Caco-2 (cell line): ENCODE measurements around the gene DGKQ. TPM values are rescaled to one million over a fixed set of nuclear protein-coding genes. Genes with fewer than 3 reads are reported as not detected.

Source experiments
- BruUV-seq: library from RNA; stranded (reverse); fragments of 400-500 nt; replicated peaks from 2 replicates; lab custom pipeline; 2021; lab: Mats Ljungman, UMichigan
- CTCF ChIA-PET: fragments of 300-600 bp; sonication (Branson Sonifier 250); formaldehyde crosslinking; loops from one replicate; lab custom pipeline; 2022; ENCODE audit warnings: antibody characterized with exemption; lab: Charles Lee
- POLR2A ChIA-PET: fragments of 300-600 bp; sonication (Branson Sonifier 250); formaldehyde crosslinking; loops from one replicate; lab custom pipeline; 2022; ENCODE audit warnings: antibody characterized with exemption; lab: Charles Lee
- DNase-seq, 2 experiments: peaks; one replicate each; pipeline versions ENCODE4 v3.0.0 to v3.0.0-alpha.2; 2020 to 2022
- H3K27me3 ChIP-seq: replicated peaks from 2 replicates; pipeline ENCODE4 v1.6.0; 2011; ENCODE audit warnings: low read length; ENCODE audit not compliant: control insufficient read depth, insufficient read depth
- H3K36me3 ChIP-seq: 2 replicates; pipeline ENCODE4 v1.5.1; 2011; ENCODE audit warnings: low read length; ENCODE audit not compliant: control insufficient read depth, insufficient read depth
- H3K4me1 ChIP-seq: fragments of 250-450 bp; sonication (Bioruptor Pico); 2 replicates; pipeline ENCODE4 v1.5.1; 2020; ENCODE audit warnings: mild to moderate bottlenecking
- H3K4me3 ChIP-seq: 2 replicates; pipeline ENCODE4 v1.5.1; 2011; ENCODE audit warnings: low read depth, mild to moderate bottlenecking, control low read depth, low read length
- H3K9me3 ChIP-seq: fragments of 250-450 bp; sonication (Bioruptor Pico); 2 replicates; pipeline ENCODE4 v1.5.1; 2020; ENCODE audit warnings: mild to moderate bottlenecking, moderate library complexity
- H3K27ac Mint-ChIP-seq: one replicate; pipeline ENCODE4 v1.8.0; 2022; ENCODE audit warnings: mixed read lengths; ENCODE audit not compliant: unreplicated experiment
- H3K27me3 Mint-ChIP-seq: one replicate; pipeline ENCODE4 v1.8.0; 2022; ENCODE audit warnings: mixed read lengths; ENCODE audit not compliant: insufficient read depth, unreplicated experiment
- H3K36me3 Mint-ChIP-seq: one replicate; pipeline ENCODE4 v1.8.0; 2022; ENCODE audit warnings: mild to moderate bottlenecking, mixed read lengths; ENCODE audit not compliant: insufficient read depth, unreplicated experiment
- H3K4me1 Mint-ChIP-seq: one replicate; pipeline ENCODE4 v1.8.0; 2022; ENCODE audit warnings: low read depth, mixed read lengths; ENCODE audit not compliant: unreplicated experiment
- H3K4me3 Mint-ChIP-seq: one replicate; pipeline ENCODE4 v1.8.0; 2022; ENCODE audit warnings: mild to moderate bottlenecking, moderate library complexity, mixed read lengths; ENCODE audit not compliant: unreplicated experiment
- H3K9me3 Mint-ChIP-seq: one replicate; pipeline ENCODE4 v1.8.0; 2022; ENCODE audit warnings: mixed read lengths; ENCODE audit not compliant: unreplicated experiment
- intact Hi-C: fragments of 100-400 bp; cut with micrococcal nuclease; formaldehyde crosslinking; loops from one replicate; pipeline ENCODE4 v1.10.0; 2022; ENCODE audit not compliant: unreplicated experiment
- total RNA-seq: library from RNA; stranded (reverse); gene quantifications from 2 replicates; pipeline ENCODE4 v1.2.3, GENCODE V29; 2022
- TF ChIP-seq, protein P1 (sequence below), 2 experiments: fragments of 200-600 bp in 1 of 2; IDR thresholded peaks; 1 replicate in 1 of 2; 2 replicates in 1 of 2; pipeline versions ENCODE4 v1.5.1 to v1.8.0; 2011 to 2022; ENCODE audit warnings: antibody characterized with exemption in 1 of 2, control low read depth in 1 of 2, inconsistent platforms in 1 of 2, low read depth in 1 of 2, low read length in 1 of 2, mild to moderate bottlenecking in 1 of 2, moderate library complexity in 1 of 2; ENCODE audit not compliant: insufficient read depth in 1 of 2, severe bottlenecking in 1 of 2, unreplicated experiment in 1 of 2

DGKQ gene
- total RNA-seq, 1 experiment from 2014 or later, result 14.1 TPM

GRCh38 chr4:995311-996026, 22.1 kb upstream of the DGKQ start:
- Mint-ChIP-seq H3K36me3 (peaks cover 30% of the 10 kb centered on the region), H3K27ac (peak overlapping the region; percentile 50), H3K4me3 (peak overlapping the region; percentile 25), H3K27me3 (peaks cover 3% of the 10 kb centered on the region), H3K9me3 (no peaks in the 10 kb centered on the region), H3K4me1 (no peaks in the 10 kb centered on the region)
- H3K9me3 ChIP-seq, result no peaks in the 10 kb centered on the region
- H3K4me3 ChIP-seq, result no peak overlapping the region
- H3K36me3 ChIP-seq, result no peaks in the 10 kb centered on the region; the same call in 1 of the 2 replicates
- H3K27me3 ChIP-seq, result no peaks in the 10 kb centered on the region
- no TSS peak for BruUV-seq
- intact Hi-C loops, result no loop called here
- TF ChIP-seq, protein P1, sequence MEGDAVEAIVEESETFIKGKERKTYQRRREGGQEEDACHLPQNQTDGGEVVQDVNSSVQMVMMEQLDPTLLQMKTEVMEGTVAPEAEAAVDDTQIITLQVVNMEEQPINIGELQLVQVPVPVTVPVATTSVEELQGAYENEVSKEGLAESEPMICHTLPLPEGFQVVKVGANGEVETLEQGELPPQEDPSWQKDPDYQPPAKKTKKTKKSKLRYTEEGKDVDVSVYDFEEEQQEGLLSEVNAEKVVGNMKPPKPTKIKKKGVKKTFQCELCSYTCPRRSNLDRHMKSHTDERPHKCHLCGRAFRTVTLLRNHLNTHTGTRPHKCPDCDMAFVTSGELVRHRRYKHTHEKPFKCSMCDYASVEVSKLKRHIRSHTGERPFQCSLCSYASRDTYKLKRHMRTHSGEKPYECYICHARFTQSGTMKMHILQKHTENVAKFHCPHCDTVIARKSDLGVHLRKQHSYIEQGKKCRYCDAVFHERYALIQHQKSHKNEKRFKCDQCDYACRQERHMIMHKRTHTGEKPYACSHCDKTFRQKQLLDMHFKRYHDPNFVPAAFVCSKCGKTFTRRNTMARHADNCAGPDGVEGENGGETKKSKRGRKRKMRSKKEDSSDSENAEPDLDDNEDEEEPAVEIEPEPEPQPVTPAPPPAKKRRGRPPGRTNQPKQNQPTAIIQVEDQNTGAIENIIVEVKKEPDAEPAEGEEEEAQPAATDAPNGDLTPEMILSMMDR (IDR thresholded peaks at IDR 0.05; ENCODE audit: insufficient read depth in 1 of 2, low read depth in 1 of 2, low read length in 1 of 2, severe bottlenecking in 1 of 2, unreplicated experiment in 1 of 2), result no peak
- peaks cover 54% of the 10 kb centered on the region for H3K4me1 ChIP-seq
- DNase-seq, result no peak
- POLR2A ChIA-PET, result no interaction called here
- CTCF ChIA-PET, result no interaction called here

DNA sequence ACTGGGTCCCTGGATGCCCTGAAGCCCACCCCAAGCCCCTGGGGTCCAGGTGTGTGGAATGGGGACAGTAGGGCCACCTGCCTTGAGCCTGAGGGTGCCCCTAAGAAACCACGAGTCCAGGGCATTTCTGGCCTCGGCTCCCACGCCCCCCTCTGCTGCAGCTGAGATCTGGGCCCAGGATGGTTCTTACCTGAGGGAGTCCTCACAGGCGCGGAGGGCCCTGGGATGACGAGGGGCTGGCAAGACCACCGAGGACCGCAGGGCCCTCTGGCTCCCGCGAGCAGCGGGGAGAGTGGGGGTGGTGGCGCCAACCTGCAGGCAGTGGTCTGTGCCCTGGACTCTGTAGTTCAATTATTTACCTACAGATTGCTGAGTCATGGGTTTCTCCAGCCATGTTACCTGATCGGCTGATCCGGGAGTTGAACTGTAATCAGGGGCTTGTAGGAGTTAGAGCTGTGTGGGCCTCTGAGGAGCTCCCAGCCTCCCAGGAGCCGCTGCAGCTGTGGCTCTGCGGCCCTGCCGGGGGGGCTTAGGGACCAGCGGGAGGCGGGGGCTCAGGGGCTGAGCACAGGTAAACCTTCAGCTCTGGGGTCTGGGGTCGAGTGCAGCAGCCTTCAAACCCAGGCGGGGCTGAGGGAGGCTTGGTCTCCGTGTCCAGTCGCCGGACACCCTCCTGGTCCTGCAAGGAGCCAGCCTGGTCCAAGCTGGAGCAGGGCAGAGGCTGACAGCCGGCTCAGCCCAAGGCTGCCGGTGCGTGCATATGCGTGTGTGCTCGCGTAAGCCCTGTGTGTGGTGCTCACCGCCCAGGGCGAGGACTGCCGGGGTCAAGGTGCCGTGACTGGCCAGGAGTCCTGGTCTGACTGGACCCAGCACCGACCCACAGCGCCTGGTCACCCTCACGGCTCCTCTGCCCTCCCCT, 20.0 kb upstream of the DGKQ start, which contains the start of gene SLC26A1:
SLC26A1 (minus strand) TSS at position 294 of the 919 bp plus-strand sequence. CDS start 1,701 bp downstream, outside the sequence.
- Histone ChIP-seq H3K36me3 (no peaks in the 10 kb centered on the region; the same call in 1 of the 2 replicates), H3K27me3 (no peaks in the 10 kb centered on the region), H3K4me3 (peak within 1 kb of the TSS; percentile 42), H3K9me3 (no peaks in the 10 kb centered on the region), H3K4me1 (peaks cover 54% of the 10 kb centered on the region)
- H3K36me3 Mint-ChIP-seq, result peaks cover 22% of the 10 kb centered on the region
- no peaks in the 10 kb centered on the region for H3K27me3 Mint-ChIP-seq
- H3K4me3 Mint-ChIP-seq, result peak within 1 kb of the TSS; percentile 71
- intact Hi-C loops, result loop anchor here (5.0 kb wide), 1 partner anchor 61 kb away; the partner anchor contains the start of genes GAK and TMEM175
- ChIA-PET POLR2A (interaction anchor here (0.6 to 1.1 kb wide), 2 partner anchors 62 to 166 kb away, joined by 4 to 12 read pairs; no protein-coding TSS in a partner anchor), CTCF (no interaction called here)
- TF ChIP-seq, protein P1 (IDR thresholded peaks at IDR 0.05; ENCODE audit: insufficient read depth in 1 of 2, low read depth in 1 of 2, low read length in 1 of 2, severe bottlenecking in 1 of 2, unreplicated experiment in 1 of 2), result no peak
- BruUV-seq, result TSS peak; percentile 42
- DNase-seq, result peak; percentile 68 to 69
- H3K9me3 Mint-ChIP-seq, result no peaks in the 10 kb centered on the region
- peak within 1 kb of the TSS; percentile 88 for H3K27ac Mint-ChIP-seq
- H3K4me1 Mint-ChIP-seq, result no peaks in the 10 kb centered on the region
